Activated naive CD8-positive, alpha-beta T cell treated with anti-CD3 and anti-CD28 coated beads, Interleukin-2, amount 50 U/mL, for 24 hours (primary cell): ENCODE results near the gene RPL13.
A peak's percentile ranks its signal among the peaks of the same experiment; 100 is the strongest.

Experiments used
- ATAC-seq: fragments of 150-1000 bp; cut with Tn5 transposase; one replicate; pipeline ENCODE4 v1.10.0; 2021
- DNase-seq: peaks from one replicate; pipeline ENCODE4 v3.0.0; 2021
- H3K27ac Mint-ChIP-seq: one replicate; pipeline ENCODE4 v1.8.0; 2021; ENCODE audit warnings: mild to moderate bottlenecking, mixed read lengths
- H3K27me3 Mint-ChIP-seq: one replicate; pipeline ENCODE4 v1.8.0; 2021; ENCODE audit warnings: mixed read lengths
- H3K36me3 Mint-ChIP-seq: one replicate; pipeline ENCODE4 v1.8.0; 2021; ENCODE audit warnings: low read depth, mixed read lengths
- H3K4me1 Mint-ChIP-seq: one replicate; pipeline ENCODE4 v1.8.0; 2021; ENCODE audit warnings: mixed read lengths
- H3K4me3 Mint-ChIP-seq: one replicate; pipeline ENCODE4 v1.8.0; 2021; ENCODE audit warnings: mild to moderate bottlenecking, moderate library complexity, mixed read lengths
- H3K9me3 Mint-ChIP-seq: one replicate; pipeline ENCODE4 v1.8.0; 2021; ENCODE audit warnings: mixed read lengths

RPL13 gene

DNA sequence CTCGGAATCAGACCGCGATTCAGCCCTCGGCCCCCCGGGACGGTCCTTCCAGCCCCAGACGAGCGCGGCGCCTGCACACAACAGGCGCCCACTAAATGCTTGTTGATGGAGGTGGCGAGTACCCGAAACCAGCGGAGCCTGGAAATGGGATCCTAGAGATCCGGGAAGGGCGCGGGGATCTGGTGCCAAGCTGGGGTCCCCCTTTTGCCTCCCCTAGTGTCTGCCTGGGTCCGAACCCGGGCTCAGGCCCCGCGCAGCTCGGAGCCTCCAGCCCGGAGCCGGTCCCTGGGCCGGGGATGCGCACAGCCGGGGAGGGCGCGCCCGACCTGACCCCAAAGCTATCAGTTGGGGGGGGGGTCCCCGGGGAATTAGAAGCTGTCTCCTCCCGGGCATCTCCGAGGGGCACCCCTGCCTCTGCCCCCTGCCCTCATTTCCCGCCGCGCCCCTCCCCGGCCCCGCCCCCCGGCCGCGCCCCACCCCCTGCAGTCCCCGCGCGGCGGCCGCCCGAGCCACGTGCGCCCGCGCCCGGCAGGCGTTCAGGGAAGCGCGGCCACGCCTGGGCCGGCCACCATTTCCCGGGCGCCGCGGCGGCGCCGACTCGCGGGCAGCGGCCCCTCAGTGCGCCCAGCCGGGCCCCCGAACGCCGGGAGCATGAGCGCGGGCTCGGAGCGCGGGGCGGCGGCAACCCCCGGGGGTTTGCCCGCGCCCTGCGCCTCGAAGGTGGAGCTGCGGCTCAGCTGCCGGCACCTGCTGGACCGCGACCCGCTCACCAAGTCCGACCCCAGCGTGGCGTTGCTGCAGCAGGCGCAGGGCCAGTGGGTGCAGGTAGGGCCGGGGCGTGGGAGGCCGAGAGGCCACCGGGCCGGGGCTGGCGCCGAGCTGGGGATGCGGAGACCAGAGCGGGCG lies 15.0 kb downstream of the RPL13 start, which contains the start of gene CPNE7:
Gene CPNE7, plus strand, starts transcription at position 512 of the 906 bp plus-strand sequence. Its CDS starts 140 bp downstream, at position 652.
- Mint-ChIP-seq H3K4me1 (peaks cover 9% of the 10 kb centered on the region), H3K27me3 (peaks cover 9% of the 10 kb centered on the region), H3K36me3 (peaks cover 3% of the 10 kb centered on the region), H3K9me3 (no peaks in the 10 kb centered on the region), H3K27ac (no peak within 1 kb of the TSS), H3K4me3 (peak within 1 kb of the TSS; percentile 50)
- DNase-seq = no peak
- ATAC-seq = peak; percentile 39

DNA sequence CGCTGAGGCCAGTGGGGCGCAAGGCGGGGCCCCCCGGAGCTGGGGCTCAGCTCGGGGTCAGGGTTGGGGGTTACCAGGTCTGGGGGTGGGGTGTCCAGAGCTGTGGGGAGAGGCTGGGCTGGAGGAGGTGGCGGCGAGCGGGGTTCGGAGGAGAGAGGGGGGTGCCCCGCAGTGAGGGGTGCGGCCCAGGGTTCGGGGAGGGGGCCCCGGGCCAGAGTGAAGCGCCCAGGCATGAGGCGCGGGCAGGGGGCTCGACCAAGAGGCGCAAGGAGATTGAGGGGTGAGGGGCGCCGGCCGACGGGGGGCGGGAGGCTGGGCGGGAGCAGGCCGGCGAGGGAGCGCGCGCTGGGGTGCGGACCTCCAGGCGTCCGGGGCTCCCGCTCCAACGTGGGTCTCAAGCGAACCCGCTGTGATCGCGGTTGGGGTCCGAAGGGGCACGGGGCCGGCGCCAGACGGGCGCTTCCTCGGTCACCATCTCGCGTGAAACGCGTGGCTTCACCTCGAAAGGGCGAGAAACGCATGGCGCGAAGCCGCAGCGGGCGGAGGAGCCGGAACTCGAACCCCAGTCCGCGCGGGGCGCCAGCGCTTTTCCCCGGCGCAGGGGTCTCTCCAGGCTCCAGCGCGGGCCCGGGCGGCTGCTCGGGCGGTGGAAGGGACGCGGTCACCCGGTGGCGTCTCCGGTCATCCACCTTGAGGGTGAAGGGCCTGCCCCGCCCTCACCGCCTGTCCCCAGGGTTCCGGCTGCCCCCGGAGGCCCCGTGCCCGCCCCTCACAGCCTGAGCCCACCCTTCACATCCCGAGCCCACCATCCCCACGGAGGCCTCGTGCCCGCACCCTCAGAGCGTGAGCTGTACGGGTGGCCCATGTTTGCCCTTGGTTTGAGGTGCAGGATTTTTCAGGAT lies 15.9 kb downstream of the RPL13 start:
- ATAC-seq (no peak), DNase-seq (no peak)
- Mint-ChIP-seq H3K4me1 (peaks cover 9% of the 10 kb centered on the region), H3K36me3 (peaks cover 3% of the 10 kb centered on the region), H3K4me3 (no peak overlapping the region), H3K27ac (no peak overlapping the region), H3K27me3 (peaks cover 9% of the 10 kb centered on the region), H3K9me3 (no peaks in the 10 kb centered on the region)

DNA sequence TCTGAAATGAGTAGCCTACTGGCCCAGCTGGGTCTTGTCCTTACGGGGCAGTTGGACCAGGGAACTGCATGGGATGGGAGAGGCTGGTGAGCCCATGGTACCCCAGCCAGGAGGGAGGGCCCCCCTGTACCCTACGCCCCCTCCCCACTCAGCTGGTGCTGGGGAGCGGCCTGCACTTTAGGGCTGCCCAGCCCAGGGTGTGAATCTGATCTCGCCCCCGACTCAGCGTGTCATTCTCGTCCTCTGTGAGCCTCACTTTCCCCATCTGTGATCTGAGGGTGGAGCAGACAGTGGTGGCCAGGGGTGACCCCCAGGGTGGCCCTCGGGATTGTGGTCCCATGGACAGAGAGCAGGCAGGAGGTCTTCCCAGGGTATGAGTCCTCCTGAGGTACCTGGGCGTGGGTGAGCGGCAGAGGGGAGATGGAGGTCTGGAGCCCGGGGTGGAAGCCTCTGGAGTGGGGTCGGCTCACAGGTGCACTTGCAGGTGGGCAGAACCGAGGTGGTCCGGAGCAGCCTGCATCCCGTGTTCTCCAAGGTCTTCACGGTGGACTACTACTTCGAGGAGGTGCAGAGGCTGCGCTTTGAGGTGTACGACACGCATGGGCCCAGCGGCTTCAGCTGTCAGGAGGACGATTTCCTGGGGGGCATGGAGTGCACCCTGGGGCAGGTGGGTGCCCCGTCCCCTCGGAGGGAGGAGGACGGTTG lies 16.7 kb downstream of the RPL13 start:
- peak overlapping the region; percentile 11 for H3K4me3 Mint-ChIP-seq

DNA sequence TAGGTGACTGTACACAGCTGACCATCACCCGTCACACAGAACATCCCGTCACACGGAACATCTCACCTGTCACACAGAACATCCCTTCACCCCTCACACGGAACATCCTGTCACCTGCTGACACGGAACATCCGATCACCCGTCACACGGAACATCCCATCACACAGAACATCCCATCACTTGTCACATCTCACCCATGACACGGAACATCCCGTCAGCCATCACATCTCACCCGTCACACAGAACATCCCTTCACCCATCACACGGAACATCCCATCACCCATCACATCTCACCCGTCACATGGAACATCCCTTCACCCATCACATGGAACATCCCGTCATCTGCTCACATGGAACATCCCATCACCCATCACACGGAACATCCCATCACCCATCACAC lies 18.9 kb downstream of the RPL13 start:
- Mint-ChIP-seq H3K27ac (no peak overlapping the region), H3K9me3 (no peaks in the 10 kb centered on the region), H3K27me3 (peaks cover 3% of the 10 kb centered on the region), H3K4me3 (no peak overlapping the region), H3K36me3 (peaks cover 3% of the 10 kb centered on the region), H3K4me1 (peaks cover 2% of the 10 kb centered on the region)
- DNase-seq (no peak), ATAC-seq (no peak)

More for the DNA sequence above, 16.7 kb downstream of the RPL13 start:
- no peak for ATAC-seq
- H3K27ac Mint-ChIP-seq = no peak overlapping the region
- H3K27me3 Mint-ChIP-seq = peaks cover 6% of the 10 kb centered on the region
- DNase-seq = no peak
- H3K4me1 Mint-ChIP-seq = peaks cover 3% of the 10 kb centered on the region
- peaks cover 3% of the 10 kb centered on the region for H3K36me3 Mint-ChIP-seq
- no peaks in the 10 kb centered on the region for H3K9me3 Mint-ChIP-seq

DNA sequence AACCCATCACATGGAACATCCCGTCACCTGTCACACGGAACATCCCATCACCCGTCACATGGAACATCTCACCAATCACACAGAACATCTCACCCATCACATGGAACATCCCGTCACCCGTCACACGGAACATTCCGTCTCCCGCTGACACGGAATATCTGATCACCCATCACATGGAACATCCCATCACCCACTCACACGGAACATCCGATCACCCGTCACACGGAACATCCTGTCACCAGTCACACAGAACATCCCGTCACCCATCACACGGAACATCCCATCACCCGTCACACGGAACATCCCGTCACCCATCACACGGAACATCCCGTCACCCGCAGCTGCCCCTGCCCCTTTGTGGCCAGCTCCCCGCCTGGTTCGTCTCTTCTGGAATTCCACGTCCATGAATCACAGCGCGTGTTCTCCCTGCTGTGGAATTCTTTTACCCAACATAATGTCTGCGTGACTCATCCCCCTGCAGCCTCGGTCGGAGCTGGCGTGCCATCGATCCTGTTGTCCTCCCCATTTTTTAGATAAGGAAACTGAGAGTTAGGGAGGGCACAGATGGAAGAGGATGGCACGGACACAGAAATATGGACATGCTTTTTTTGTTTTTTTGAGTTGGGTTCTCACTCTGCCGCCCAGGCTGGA lies 20.7 kb downstream of the RPL13 start:
- Mint-ChIP-seq H3K4me3 (no peak overlapping the region), H3K4me1 (no peaks in the 10 kb centered on the region), H3K9me3 (no peaks in the 10 kb centered on the region), H3K27ac (no peak overlapping the region), H3K27me3 (peaks cover 3% of the 10 kb centered on the region), H3K36me3 (peaks cover 3% of the 10 kb centered on the region)
- ATAC-seq = no peak
- no peak for DNase-seq

DNA sequence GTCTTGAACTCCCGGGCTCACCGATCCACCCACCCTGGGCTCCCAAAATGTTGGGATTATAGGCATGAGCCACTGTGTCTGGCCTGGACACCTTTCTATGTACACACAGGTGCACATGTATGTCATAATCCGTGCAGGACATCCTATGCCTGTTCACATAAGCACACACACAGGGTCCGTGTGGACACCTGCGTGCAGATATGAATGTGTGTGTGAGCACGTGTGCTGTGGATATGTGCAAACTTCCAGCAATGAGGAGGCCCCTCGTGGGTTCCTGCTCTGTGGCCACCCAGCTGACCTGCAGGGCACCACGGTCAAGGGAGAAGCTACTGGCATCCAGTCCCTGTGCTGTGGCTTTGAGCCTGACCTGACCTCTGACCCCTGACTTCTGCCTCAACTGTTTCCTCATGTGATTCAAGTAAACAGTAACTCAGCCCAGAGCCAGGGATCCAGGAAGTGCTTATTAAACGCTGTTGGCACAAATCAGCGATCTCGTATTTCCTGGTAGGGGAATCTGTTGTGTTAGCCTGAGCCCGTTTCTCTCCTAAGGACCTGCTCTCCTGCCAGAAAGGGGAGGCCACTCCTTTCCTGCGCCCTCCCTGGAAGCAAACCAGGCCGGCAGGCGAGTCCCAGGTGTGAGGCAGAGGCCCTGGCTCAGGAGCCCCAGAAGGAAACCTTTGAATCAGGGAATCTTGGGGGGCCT lies 21.5 kb downstream of the RPL13 start:
- Mint-ChIP-seq H3K27ac (no peak overlapping the region), H3K9me3 (no peaks in the 10 kb centered on the region)

DNA sequence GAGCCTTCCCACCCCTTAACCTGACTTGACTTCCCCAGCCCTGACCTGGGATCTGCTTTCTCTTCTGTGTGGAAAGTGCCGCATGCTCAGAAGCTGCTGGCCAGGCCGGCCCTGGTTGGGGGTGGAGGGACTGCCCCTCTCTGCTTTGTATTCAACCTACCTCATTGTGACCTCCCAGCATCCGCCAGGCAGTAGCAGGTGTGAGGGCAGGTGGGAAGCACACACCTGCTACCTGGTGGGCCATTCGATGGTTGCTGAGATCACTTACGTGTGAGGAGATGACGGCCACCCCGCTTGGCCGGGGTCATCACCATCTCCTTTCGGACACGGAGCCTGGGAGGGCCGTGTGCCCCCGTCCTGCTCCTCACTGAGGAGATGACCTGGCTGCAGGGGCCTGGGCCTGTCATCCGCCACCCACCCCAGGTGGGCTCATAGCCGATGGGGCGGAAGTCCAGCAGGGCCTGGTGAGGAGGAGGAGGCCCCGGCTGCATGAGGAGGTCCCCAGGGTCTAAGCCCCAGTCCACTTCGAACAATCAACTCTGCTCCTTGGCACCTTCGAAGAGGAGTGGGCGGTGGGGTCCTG lies 22.2 kb downstream of the RPL13 start:
- H3K4me3 Mint-ChIP-seq = no peak overlapping the region
- ATAC-seq (no peak), DNase-seq (no peak)
- H3K9me3 Mint-ChIP-seq = no peaks in the 10 kb centered on the region
- H3K27ac Mint-ChIP-seq = no peak overlapping the region
- no peaks in the 10 kb centered on the region for H3K27me3 Mint-ChIP-seq
- H3K4me1 Mint-ChIP-seq = no peaks in the 10 kb centered on the region
- H3K36me3 Mint-ChIP-seq = peaks cover 4% of the 10 kb centered on the region

More for the DNA sequence above, 21.5 kb downstream of the RPL13 start:
- ATAC-seq (no peak), DNase-seq (no peak)
- H3K4me3 Mint-ChIP-seq = no peak overlapping the region
- H3K27me3 Mint-ChIP-seq = peaks cover 3% of the 10 kb centered on the region
- no peaks in the 10 kb centered on the region for H3K4me1 Mint-ChIP-seq
- peaks cover 3% of the 10 kb centered on the region for H3K36me3 Mint-ChIP-seq

DNA sequence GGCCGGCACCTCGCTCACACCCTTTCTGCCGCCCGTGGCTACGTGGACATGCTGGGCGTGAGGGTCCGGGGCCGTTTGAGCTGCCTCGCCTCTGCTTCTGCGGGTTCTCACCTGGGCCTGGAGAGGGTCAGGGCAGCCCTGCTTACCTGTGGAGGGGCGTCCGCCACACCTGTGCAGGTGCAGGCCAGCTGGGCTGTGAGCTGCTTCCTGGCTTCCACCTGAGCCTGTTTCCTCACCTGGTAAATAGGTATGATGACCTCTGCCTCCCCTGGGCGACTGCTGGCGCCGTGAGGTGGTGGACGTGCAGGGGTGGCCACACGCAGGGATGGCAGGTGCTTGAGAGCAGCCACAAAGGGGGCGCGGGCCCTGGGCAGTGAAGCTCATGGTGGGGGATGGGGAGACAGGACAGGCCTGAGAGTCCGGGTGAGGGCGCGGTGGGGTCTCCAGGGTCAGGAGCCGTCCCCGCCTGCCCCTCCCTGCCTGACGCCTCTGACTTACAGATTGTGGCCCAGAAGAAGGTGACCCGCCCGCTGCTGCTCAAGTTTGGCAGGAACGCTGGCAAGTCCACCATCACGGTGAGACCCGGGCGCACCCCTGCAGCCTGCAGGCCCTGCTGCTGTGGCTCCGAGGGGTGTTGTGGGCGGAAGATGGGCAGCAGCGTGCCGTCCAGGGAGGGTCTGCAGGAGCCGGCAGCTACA lies 22.9 kb downstream of the RPL13 start:
- H3K27me3 Mint-ChIP-seq = no peaks in the 10 kb centered on the region

DNA sequence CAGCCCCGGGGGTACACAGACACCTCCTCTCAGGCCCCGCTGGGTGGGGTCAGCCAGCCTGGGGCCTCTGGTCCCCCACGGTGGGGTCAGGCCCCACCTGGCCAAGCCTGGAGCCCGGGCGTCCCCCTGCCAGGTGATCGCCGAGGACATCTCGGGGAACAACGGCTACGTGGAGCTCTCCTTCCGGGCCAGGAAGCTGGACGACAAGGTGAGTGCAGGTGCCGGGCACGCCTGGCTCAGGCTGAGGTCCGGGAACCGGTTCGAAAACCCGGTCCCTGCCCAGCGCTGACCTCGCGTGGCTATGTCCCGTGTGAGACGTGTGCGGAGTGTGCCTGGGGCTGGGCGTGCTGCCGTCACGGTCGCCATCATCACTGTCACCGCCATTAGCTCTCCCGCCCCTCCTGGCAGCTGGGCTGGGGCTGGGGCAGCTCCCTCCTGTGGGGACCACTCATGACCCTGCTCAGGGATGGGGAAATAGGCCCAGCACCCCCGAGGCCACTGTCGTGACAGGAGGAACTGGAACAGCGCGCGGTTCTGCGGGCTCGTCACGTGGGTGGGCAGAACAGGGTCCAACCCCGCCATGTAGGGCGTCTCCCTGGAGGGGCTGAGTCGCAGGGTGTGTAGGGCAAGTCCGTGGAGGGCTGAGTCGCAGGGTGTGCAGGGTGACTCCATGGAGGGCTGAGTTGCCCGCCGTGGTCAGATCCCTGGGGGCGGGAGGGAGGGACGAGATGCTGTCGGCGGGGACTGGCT lies 23.6 kb downstream of the RPL13 start:
- ATAC-seq = no peak
- Mint-ChIP-seq H3K9me3 (no peaks in the 10 kb centered on the region), H3K36me3 (peaks cover 1% of the 10 kb centered on the region), H3K4me1 (no peaks in the 10 kb centered on the region), H3K27ac (no peak overlapping the region), H3K27me3 (no peaks in the 10 kb centered on the region), H3K4me3 (no peak overlapping the region)
- no peak for DNase-seq

More for the DNA sequence above, 22.9 kb downstream of the RPL13 start:
- no peak overlapping the region for H3K27ac Mint-ChIP-seq
- H3K36me3 Mint-ChIP-seq = peaks cover 2% of the 10 kb centered on the region
- no peak overlapping the region for H3K4me3 Mint-ChIP-seq
- no peaks in the 10 kb centered on the region for H3K4me1 Mint-ChIP-seq
- H3K9me3 Mint-ChIP-seq = no peaks in the 10 kb centered on the region
- no peak for DNase-seq
- no peak for ATAC-seq

DNA sequence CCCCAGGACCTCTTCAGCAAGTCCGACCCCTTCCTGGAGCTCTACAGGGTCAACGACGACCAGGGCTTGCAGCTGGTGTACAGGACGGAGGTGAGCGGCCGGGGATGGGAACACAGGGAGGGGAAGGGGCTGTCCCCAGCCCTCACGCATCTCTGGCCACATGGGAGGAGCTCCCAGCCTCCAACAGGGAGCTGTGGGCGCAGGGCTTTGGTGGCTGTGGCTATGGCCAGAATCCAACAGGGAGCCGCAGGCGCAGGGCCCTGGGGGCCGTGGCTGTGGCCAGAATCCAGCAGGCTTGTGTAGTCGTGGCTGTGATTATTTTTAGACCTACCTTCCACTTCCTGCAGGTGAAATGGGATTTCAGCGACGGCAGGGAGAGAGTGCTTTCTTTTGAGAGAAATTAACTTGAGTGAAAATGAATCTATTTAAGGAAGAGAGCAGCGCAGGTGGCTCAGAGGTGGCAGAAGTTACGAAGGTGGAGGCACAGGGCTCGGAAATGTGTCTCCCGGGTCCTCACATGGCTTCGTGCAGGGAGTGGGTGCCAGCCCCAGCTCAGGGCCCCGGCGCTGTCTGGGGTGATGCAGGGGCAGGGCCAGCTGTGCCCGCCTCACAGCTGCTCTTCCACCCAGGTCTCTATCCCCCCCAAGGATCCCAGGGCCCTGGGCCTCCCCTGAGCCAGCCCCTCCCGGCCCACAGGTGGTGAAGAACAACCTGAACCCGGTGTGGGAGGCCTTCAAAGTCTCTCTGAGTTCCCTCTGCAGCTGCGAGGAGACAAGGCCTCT lies 24.5 kb downstream of the RPL13 start:
- Mint-ChIP-seq H3K4me3 (no peak overlapping the region), H3K27me3 (no peaks in the 10 kb centered on the region), H3K4me1 (no peaks in the 10 kb centered on the region), H3K27ac (no peak overlapping the region), H3K9me3 (no peaks in the 10 kb centered on the region), H3K36me3 (peaks cover 1% of the 10 kb centered on the region)
- no peak for ATAC-seq
- DNase-seq = no peak

DNA sequence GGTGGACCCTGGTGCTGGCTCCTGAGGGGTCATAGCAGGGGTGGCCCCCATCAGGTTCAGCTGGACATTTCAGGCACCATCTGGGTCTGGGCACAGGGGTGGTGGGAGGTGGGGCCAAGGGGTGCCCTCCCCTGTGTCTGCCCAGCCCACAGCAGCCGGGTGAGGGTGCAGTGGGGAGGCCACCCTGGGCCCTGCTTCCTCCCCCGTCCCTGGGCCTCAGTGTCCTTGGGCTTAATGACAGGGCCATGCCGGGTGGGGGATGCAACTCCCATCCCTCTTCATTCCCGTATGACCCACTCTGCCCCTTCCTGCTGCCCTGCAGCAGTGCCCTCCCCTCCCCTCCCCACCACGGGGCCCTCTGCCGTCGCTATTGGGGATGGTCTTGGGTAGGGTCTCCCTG lies 25.7 kb downstream of the RPL13 start:
- no peak overlapping the region for H3K4me3 Mint-ChIP-seq
- H3K4me1 Mint-ChIP-seq = no peaks in the 10 kb centered on the region
- H3K27ac Mint-ChIP-seq = no peak overlapping the region
- H3K27me3 Mint-ChIP-seq = no peaks in the 10 kb centered on the region
- H3K36me3 Mint-ChIP-seq = peaks cover 1% of the 10 kb centered on the region
- H3K9me3 Mint-ChIP-seq = no peaks in the 10 kb centered on the region
- DNase-seq (no peak), ATAC-seq (no peak)

DNA sequence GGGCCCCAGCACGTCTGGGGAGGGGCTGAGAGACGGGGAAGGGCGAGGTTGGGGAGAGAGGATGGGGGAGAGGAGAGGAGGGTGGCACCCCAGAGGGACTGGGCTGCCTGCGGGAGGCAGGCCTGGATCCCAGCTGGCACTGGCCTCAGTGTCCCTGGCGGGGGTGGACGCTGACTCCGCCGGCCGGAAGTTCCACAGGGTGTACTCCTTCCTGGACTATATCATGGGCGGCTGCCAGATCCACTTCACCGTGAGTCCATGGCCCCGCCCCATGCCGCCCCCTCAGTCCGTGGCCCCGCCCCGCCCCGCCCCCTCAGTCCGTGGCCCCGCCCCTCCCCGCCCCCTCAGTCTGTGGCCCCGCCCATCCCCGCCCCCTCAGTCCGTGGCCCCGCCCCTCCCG lies 26.4 kb downstream of the RPL13 start:
- Mint-ChIP-seq H3K4me1 (no peaks in the 10 kb centered on the region), H3K4me3 (no peak overlapping the region), H3K27ac (no peak overlapping the region), H3K9me3 (no peaks in the 10 kb centered on the region), H3K36me3 (peaks cover 1% of the 10 kb centered on the region), H3K27me3 (no peaks in the 10 kb centered on the region)
- DNase-seq = no peak
- ATAC-seq = no peak
